ENCODE measurements around the gene PES1.
A peak's percentile ranks its signal among the peaks of the same experiment; 100 is the strongest.
"Not testable (repeated sequence)": the region's sequence is repeated elsewhere in the genome, so short reads cannot be mapped to it uniquely, and the experiment has no call there.

Gene PES1

DNA sequence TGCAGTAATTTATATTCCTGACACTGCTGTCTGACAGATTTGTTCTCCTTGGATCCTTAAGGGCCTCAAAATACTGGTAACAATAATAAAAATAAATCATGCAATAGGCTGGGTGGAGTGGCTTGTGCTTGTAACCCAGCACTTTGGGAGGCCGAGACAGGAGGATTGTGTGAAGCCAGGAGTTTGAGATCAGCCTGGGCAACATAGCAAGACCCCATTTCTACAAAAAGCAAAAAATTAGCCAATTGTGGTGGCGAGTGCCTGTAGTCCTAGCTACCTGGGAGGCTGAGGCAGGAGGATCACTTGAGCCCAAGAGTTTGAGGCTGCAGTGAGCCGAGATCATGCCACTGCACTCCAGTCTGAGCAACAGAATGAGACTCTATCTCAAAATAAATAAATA is 39.9 kb downstream of the PES1 start:
- DNase-seq: not testable (repeated sequence)

DNA sequence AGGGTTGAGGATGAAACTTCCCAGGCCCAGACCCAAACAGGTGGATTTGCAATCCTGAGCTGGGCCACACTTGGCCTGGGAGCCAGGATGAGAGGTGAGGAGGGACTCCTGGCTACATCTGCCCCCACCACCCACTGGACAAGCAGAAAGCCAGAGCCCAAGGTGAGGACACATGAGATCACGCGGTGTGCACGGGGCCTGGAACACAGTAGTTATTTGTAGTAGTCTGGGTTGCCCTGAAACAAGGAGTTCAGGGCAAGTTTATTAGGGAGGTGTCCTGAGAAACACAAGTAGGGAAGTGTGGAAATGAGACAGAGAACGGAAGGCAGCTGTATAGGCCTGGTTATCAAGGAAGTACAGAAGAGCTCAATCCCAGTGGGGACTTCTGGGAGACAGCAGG is 44.5 kb downstream of the PES1 start:
- no peak for DNase-seq

DNA sequence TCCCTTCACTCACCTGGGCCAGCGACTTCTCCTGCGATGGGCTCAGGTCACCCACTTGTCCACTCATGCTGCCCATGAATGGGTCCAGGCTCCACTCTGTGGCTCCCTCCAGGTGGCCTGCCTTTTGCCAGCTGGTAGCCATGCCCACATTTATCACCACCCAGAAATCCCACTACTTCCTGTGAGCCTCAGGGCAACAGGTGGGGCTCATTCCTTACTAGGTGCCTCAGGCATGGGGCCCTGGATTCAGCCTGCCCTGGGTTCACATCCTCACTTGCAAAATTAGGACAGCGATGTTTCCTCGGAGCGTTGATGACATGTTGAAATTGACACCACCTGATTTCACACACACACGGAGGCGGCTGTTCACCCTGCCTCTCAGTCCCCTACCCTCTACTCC is 45.1 kb downstream of the PES1 start, which contains the start of gene SEC14L6:
TSS of gene SEC14L6 (minus strand) at position 126 of the 400 bp plus-strand sequence. CDS start at position 67, 59 bp downstream.
- DNase-seq: no peak

DNA sequence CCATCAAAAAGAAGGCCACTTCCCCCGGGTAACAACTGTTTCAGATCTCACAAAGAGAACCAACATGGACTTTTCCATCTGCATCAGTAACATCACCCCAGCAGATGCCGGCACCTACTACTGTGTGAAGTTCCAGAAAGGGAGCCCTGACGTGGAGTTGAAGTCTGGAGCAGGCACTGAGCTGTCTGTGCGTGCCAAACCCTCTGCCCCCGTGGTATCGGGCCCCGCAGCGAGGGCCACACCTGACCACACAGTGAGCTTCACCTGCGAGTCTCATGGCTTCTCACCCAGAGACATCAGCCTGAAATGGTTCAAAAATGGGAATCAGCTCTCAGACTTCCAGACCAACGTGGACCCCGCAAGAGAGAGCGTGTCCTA is 48.9 kb downstream of the PES1 start:
- no peak for DNase-seq

DNA sequence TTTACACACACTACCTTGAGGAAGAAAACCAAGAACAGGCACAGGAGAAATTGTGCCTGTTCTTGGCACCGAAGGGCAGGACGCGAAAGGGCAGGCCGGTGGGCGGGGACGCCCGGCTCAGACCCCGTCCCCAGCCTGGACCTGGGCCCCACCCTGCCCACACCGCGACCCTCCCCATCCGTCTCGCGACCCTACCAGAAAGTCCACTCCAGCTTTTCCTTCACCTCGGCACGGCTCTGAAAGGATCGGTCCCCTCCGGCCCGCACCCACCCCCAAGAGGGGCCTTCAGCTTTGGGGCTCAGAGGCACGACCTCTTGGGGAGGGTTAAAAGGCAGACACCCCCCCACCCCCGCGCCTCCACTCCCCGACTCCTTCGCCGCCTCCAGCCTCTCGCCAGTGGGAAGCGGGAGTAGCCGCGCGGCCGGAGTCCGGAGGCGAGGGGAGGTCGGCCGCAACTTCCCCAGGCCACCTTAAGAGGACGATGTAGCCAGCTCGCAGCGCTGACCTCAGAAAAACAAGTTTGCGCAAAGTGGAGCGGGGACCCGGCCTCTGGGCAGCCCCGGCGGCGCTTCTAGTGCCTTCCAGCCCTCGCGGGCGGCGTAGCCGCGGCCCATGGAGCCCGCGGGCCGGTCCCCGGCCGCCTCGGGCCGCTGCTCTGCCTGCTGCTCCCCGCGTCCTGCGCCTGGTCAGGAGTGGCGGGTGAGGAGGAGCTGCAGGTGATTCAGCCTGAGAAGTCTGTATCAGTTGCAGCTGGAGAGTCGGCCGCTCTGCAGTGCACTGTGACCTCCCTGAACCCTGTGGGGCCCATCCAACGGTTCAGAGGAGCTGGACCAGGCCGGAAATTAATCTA is 49.5 kb downstream of the PES1 start:
- DNase-seq: no peak

DNA sequence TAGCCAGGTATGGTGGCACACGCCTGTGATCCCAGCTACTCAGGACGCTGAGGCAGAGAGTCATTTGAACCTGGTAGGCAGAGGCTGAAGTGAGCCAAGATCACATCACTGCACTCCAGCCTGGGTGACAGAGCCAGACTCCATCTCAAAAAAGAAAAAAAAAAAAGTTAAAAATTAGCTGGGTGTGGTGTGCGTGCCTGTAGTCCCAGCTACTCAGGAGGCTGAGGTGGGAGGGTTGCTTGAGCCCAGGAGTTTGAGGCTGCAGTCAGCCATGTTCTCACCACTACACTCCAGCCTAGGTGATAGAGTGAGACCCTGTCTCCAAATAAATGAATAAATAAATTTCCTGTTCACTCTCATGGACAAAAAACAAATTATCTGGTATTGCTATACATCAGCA is 50.2 kb downstream of the PES1 start:
- DNase-seq: not testable (repeated sequence)

DNA sequence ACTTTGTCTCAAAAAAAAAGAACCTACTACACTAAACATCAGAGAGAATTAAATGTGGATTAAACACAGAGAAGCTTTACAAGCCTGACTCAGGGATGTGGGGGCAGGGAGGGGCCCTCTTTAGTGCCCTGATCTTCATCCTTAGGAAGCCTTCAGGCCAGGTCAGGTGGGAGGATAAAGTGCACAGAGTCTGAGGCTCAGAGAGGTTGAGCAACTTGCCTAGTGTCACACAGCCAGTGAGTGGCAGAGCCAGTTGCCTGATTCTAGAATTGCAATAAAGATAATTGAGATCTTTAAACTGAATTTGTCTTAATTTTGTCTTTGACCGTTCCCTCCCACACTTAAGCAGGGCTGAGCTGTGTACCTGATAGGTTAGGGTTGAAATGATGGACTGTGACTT is 52.3 kb downstream of the PES1 start:
- DNase-seq: no peak

DNA sequence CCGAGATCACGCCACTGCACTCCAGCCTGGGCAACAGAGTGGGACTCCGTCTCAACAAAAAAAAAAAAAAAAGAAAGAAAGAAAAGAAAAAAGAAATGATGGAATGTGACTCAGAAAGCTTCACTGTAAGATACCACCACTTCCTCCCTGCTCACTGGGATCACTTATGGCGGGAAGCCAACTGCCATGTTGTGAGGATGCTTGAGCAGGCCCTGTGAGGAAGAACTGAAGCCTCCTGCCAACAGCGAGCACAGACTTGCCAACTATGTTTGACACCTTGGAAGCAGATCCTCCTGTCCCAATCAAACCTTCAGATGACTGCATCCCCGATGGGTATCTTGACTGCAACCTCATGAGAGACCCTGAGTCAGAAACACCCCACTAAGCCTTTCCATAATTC is 53.4 kb downstream of the PES1 start:
- peak; percentile 25 for DNase-seq

DNA sequence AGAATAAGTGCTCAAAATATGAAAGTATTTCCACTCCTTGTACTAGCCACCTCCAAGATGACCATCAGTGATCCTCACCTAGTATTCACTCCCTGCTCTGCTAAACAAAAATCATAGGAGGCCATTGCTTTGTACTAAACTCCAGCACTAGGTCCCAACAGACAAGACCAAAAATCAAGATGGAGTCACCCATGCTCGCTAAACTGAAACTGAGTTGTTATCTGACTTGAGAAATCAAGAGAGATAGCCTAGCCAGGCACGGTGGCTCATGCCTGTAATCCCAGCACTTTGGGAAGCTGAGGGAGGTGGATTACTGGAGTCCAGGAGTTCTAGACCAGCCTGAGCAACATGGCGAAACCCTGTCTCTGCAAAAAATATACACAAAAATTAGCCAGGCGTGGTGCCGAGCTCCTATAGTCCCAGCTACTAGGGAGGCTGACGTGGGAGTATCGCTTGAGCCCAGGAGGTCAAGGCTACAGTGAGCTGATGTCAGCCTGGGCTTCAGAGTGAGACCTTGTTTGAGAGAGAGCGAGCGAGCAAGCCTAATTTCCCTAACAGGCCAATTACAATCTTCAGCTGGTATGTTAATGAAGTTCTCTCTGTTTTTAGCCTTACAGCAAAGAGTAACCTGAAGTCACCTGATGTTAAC is 54.5 kb downstream of the PES1 start:
- no peak for DNase-seq

DNA sequence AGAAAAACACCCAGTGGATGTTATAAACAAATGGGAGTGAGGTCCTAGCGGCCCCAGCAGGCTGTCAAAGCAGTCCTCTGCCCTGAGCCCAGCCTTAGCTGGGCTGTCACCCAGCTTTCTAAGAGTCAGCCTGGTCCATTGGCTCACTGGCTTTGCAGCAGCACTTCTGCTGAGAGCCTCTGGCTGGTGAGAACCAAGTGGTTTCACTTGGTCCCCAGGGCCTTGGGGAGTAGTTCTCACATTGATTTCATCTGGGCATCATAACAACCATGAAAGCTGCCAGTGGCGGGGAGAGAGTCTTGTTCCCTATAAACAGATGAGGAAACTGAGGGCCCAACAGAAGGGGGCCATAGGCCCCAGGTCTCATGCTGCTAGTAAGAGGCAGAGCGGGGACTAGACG is 56.5 kb downstream of the PES1 start:
- DNase-seq: no peak

DNA sequence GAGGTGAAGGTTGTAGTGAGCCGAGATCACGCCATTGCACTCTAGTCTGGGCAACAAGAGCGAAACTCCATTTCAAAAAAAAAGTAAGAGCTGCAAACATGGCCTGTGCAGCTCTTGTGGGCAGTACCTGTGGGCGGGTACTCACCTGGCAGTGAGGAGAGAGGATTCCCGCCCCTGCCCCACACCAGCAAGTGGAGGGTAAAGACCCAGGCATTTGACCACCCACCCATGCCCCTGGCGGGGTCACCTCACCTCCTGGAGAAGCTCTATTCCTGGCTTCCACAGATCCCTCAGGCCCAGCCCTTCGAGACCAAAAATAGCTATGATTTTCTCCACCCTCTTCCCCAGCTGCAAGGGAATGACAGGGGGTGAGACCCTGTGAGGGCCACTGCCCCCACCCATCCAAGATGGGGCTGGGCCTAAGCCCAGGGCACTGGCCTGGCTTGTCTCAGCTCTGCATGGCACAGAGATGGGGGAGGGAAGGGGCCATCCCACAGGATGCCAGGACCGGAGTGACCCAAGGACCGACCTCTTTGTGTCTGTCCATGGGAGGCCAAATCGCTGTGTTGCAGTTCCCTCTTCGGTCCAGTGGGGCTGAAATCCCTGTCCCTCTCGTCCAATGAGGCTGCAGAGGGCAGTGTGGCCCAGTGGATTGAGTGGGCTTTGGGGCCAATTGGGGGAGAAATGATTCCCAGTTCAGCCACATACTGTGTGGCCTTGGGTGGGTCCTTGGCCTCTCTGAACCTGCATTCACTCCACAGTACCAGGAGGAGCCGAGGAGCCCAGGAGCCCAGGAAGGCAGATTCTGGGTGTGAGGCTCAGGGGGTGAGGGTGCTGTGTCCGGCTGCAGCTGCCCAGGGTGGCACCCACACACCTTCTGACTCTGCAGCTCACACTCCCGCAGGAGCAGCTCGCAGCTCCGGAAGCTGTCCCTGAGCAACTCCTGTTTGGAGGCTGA is 59.8 kb downstream of the PES1 start:
- DNase-seq: no peak

DNA sequence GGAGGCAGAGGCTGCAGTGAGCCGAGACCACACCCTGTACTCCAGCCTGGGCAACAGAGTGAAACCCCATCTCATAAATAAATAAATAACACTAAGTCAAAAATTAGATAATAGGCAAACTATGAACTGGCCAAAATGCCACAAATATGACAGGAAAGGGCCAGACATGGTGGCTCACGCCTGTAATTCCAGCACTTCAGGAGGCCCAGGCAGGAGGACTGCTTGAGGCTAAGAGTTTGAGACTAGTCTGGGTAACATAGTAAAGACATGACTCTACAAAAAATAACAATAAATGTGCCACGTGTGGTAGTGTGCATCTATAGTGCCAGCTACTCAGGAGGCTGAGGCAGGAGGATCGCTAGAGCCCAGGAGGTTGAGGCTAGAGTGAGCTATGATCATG is 65.1 kb downstream of the PES1 start:
- DNase-seq: no peak

Measured in NCI-H226 (cell line).